IMR-90 (cell line): Measurements from ENCODE around the gene TMEM107. TPM values are rescaled to one million over a fixed set of nuclear protein-coding genes. Genes with fewer than 3 reads are reported as not detected.

Experiments
- ATAC-seq: fragments of 200-7000 bp; cut with Tn5 transposase; 2 replicates; pipeline ENCODE4 v1.9.1; 2020; ENCODE audit warnings: low read depth, mild to moderate bottlenecking, moderate library complexity
- BruUV-seq: library from RNA; stranded (reverse); fragments of 400-500 nt; replicated peaks from 2 replicates; lab custom pipeline; 2021; lab: Mats Ljungman, UMichigan
- CTCF ChIA-PET: fragments of 300-600 bp; formaldehyde crosslinking; extraction: SDS; loops from one replicate; lab custom pipeline; 2021; ENCODE audit warnings: antibody characterized with exemption; lab: Yijun Ruan, JAX
- POLR2A ChIA-PET: fragments of 300-600 bp; sonication (Branson Sonifier 250); formaldehyde crosslinking; loops from one replicate; lab custom pipeline; 2022; ENCODE audit warnings: antibody characterized with exemption; ENCODE audit not compliant: unreplicated experiment; lab: Charles Lee
- DNase-seq: peaks from one replicate; pipeline ENCODE4 v3.0.0; 2013
- H2AFZ ChIP-seq: replicated peaks from 2 replicates; pipeline ENCODE3; 2013; ENCODE audit warnings: low read length, mild to moderate bottlenecking; ENCODE audit not compliant: poor library complexity
- H2AK5ac ChIP-seq: 2 replicates; pipeline ENCODE4 v1.6.1; 2013; ENCODE audit warnings: low read depth, low read length, inconsistent platforms
- H2AK9ac ChIP-seq: replicated peaks from 2 replicates; pipeline ENCODE3; 2013; ENCODE audit warnings: mild to moderate bottlenecking, low read depth, low read length, moderate library complexity; ENCODE audit not compliant: poor library complexity
- H2BK120ac ChIP-seq: 2 replicates; pipeline ENCODE4 v1.6.1; 2013; ENCODE audit warnings: low read depth, low read length, inconsistent platforms
- H2BK15ac ChIP-seq: 3 replicates; pipeline ENCODE4 v1.6.1; 2013; ENCODE audit warnings: low read depth, low read length, inconsistent platforms
- H2BK20ac ChIP-seq: 2 replicates; pipeline ENCODE4 v1.6.1; 2013; ENCODE audit warnings: low read depth, mild to moderate bottlenecking, inconsistent platforms, low read length, moderate library complexity
- H2BK5ac ChIP-seq: 2 replicates; pipeline ENCODE4 v1.6.1; 2013; ENCODE audit warnings: mild to moderate bottlenecking, low read depth, low read length, inconsistent platforms; ENCODE audit not compliant: poor library complexity, severe bottlenecking
- H3K14ac ChIP-seq: replicated peaks from 2 replicates; pipeline ENCODE4 v1.6.1; 2013; ENCODE audit warnings: low read depth, low read length, inconsistent platforms
- H3K18ac ChIP-seq: 2 replicates; pipeline ENCODE4 v1.6.1; 2013; ENCODE audit warnings: low read depth, low read length, control low read depth
- H3K23ac ChIP-seq: 2 replicates; pipeline ENCODE4 v1.6.1; 2013; ENCODE audit warnings: low read depth, low read length, inconsistent platforms
- H3K27ac ChIP-seq: 2 replicates; pipeline ENCODE4 v1.5.1; 2013; ENCODE audit warnings: mild to moderate bottlenecking, control low read depth, low read length; ENCODE audit not compliant: insufficient read depth
- H3K27me3 ChIP-seq: 2 replicates; pipeline ENCODE4 v1.6.1; 2013; ENCODE audit warnings: low read length; ENCODE audit not compliant: control insufficient read depth, insufficient read depth
- H3K36me3 ChIP-seq: 2 replicates; pipeline ENCODE4 v1.6.1; 2013; ENCODE audit warnings: low read length, mixed read lengths; ENCODE audit not compliant: control insufficient read depth, insufficient read depth
- H3K4ac ChIP-seq: 2 replicates; pipeline ENCODE4 v1.6.1; 2013; ENCODE audit warnings: low read depth, low read length, inconsistent platforms
- H3K4me1 ChIP-seq: 2 replicates; pipeline ENCODE4 v1.6.1; 2013; ENCODE audit warnings: low read length, mixed read lengths; ENCODE audit not compliant: control insufficient read depth, insufficient read depth
- H3K4me2 ChIP-seq: 2 replicates; pipeline ENCODE4 v1.6.1; 2013; ENCODE audit warnings: low read depth, mild to moderate bottlenecking, control low read depth, low read length, moderate library complexity
- H3K4me3 ChIP-seq: 2 replicates; pipeline ENCODE4 v1.5.1; 2013; ENCODE audit warnings: low read depth, mild to moderate bottlenecking, control low read depth, low read length, moderate library complexity; ENCODE audit not compliant: insufficient read depth
- H3K56ac ChIP-seq: 2 replicates; pipeline ENCODE4 v1.6.1; 2013; ENCODE audit warnings: low read length, inconsistent platforms; ENCODE audit not compliant: insufficient read depth; ENCODE audit errors: extremely low read depth
- H3K79me1 ChIP-seq, 2 experiments: 2 replicates each; pipeline ENCODE4 v1.6.1; 2013; ENCODE audit warnings: low read length in 2 of 2, inconsistent platforms in 1 of 2, low read depth in 1 of 2
- H3K9ac ChIP-seq: 2 replicates; pipeline ENCODE4 v1.6.1; 2013; ENCODE audit warnings: low read depth, low read length, control low read depth
- H3K9me1 ChIP-seq: 2 replicates; pipeline ENCODE4 v1.6.1; 2013; ENCODE audit warnings: low read length, inconsistent platforms; ENCODE audit not compliant: insufficient read depth
- H3K9me3 ChIP-seq: 2 replicates; pipeline ENCODE4 v1.6.1; 2013; ENCODE audit warnings: low read length; ENCODE audit not compliant: control insufficient read depth, insufficient read depth
- H4K20me1 ChIP-seq: 2 replicates; pipeline ENCODE4 v1.6.1; 2013; ENCODE audit warnings: low read length, inconsistent platforms; ENCODE audit not compliant: insufficient read depth
- H4K5ac ChIP-seq: 2 replicates; pipeline ENCODE4 v1.6.1; 2013; ENCODE audit warnings: mild to moderate bottlenecking, low read depth, low read length, control low read depth
- H4K8ac ChIP-seq, 2 experiments: 2 replicates each; pipeline ENCODE4 v1.6.1; 2013; ENCODE audit warnings: low read depth in 2 of 2, low read length in 2 of 2, control low read depth in 1 of 2, inconsistent platforms in 1 of 2
- H4K91ac ChIP-seq: 2 replicates; pipeline ENCODE4 v1.6.1; 2013; ENCODE audit warnings: low read depth, low read length, inconsistent platforms; ENCODE audit not compliant: insufficient read depth
- MAFK ChIP-seq: IDR thresholded peaks from 2 replicates; pipeline ENCODE4 v1.6.1; 2012; ENCODE audit warnings: low read depth, low read length, improper control_type of control experiment
- MXI1 ChIP-seq: IDR thresholded peaks from 2 replicates; pipeline ENCODE4 v1.6.1; 2012; ENCODE audit warnings: low read depth, mild to moderate bottlenecking, low read length, moderate library complexity, borderline replicate concordance
- RCOR1 ChIP-seq: IDR thresholded peaks from 2 replicates; pipeline ENCODE4 v1.6.1; 2012; ENCODE audit warnings: mild to moderate bottlenecking, low read length, improper control_type of control experiment; ENCODE audit not compliant: insufficient replicate concordance
- WGBS, 2 experiments: methylation state at CpG; one replicate each; pipeline versions ENCODE4 v1.1.5 to v1.1.7; 2013; ENCODE audit warnings: missing lambda C conversion rate in 2 of 2; ENCODE audit not compliant: insufficient read length in 1 of 2; ENCODE audit errors: extremely low coverage in 2 of 2; 5-methylcytosine and 5-hydroxymethylcytosine counted together
- dilution Hi-C: fragments of 300-500 bp; cut with HindIII; formaldehyde crosslinking; loops from one replicate; pipeline ENCODE4 v1.14.3; 2018; ENCODE audit warnings: low sequenced_read_pairs; ENCODE audit not compliant: unreplicated experiment
- in situ Hi-C: fragments of 300-500 bp; cut with MboI; formaldehyde crosslinking; loops from 3 replicates; pipeline ENCODE4 v1.14.3; 2019; ENCODE audit warnings: low sequenced_read_pairs, inconsistent platforms, mixed read lengths
- intact Hi-C: fragments of 100-400 bp; cut with micrococcal nuclease; formaldehyde crosslinking; loops from 2 replicates; pipeline ENCODE4 v1.10.0; 2022
- polyA plus RNA-seq, 3 experiments: library from polyadenylated mRNA; depleted of rRNA; stranded (reverse); fragments of >200 nt; gene quantifications; 2 replicates each; pipeline ENCODE4 v1.2.3, GENCODE V29; 2012; ENCODE audit warnings: low replicate concordance in 1 of 3
- total RNA-seq: library from RNA; depleted of rRNA; stranded (reverse); fragments of >200 nt; gene quantifications from 2 replicates; pipeline ENCODE4 v1.2.3, GENCODE V29; 2012
- TF ChIP-seq, protein P1 (sequence below): conservative IDR thresholded peaks from 2 replicates; pipeline ENCODE4 v1.5.1; 2012; ENCODE audit warnings: mild to moderate bottlenecking, low read depth, low read length, improper control_type of control experiment

TMEM107 gene
- total and polyA plus RNA-seq, 2 of the 4 experiments (the other 2 are of a cell fraction): 12.9 to 14.3 TPM

GRCh38 chr17:8175795-8176196, 384 bp downstream of the TMEM107 start (continued):
- TF ChIP-seq, protein P1, sequence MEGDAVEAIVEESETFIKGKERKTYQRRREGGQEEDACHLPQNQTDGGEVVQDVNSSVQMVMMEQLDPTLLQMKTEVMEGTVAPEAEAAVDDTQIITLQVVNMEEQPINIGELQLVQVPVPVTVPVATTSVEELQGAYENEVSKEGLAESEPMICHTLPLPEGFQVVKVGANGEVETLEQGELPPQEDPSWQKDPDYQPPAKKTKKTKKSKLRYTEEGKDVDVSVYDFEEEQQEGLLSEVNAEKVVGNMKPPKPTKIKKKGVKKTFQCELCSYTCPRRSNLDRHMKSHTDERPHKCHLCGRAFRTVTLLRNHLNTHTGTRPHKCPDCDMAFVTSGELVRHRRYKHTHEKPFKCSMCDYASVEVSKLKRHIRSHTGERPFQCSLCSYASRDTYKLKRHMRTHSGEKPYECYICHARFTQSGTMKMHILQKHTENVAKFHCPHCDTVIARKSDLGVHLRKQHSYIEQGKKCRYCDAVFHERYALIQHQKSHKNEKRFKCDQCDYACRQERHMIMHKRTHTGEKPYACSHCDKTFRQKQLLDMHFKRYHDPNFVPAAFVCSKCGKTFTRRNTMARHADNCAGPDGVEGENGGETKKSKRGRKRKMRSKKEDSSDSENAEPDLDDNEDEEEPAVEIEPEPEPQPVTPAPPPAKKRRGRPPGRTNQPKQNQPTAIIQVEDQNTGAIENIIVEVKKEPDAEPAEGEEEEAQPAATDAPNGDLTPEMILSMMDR: no peak
- TF ChIP-seq RCOR1: no peak

- intact Hi-C loops: loop anchor here (1.0 kb wide), 1 partner anchor 36 kb away; no protein-coding TSS in a partner anchor
- Histone ChIP-seq H3K36me3 (no peaks in the 10 kb centered on the region), H2AK9ac (peak overlapping the region; percentile 88), H4K20me1 (peaks cover 8% of the 10 kb centered on the region; the same call in 1 of the 2 replicates), H3K9me1 (peaks cover 21% of the 10 kb centered on the region), H3K27ac (peak overlapping the region; percentile 64), H2AFZ (peak overlapping the region; percentile 84), H3K4me1 (peaks cover 12% of the 10 kb centered on the region), H2BK120ac (peak overlapping the region; percentile 64; the same call in 1 of the 2 replicates), H4K5ac (peak overlapping the region; percentile 95), H2BK20ac (no peak overlapping the region), H3K4ac (peak overlapping the region; percentile 79), H3K56ac (peak overlapping the region; percentile 37; the same call in 1 of the 2 replicates), H2BK5ac (peak overlapping the region; percentile 79), H3K9me3 (no peaks in the 10 kb centered on the region), H3K27me3 (no peaks in the 10 kb centered on the region), H3K4me3 (peak overlapping the region; percentile 51), H3K9ac (peak overlapping the region; percentile 83), H3K18ac (peak overlapping the region; percentile 70), H2AK5ac (peak overlapping the region; percentile 83; the same call in 1 of the 2 replicates), H3K14ac (peak overlapping the region; percentile 39), H3K4me2 (peak overlapping the region; percentile 95), H3K79me1 (peaks cover 9 to 30% of the 10 kb centered on the region in 2 experiments; a peak in 3 of 4 replicates), H2BK15ac (0 out of 3 replicates have a peak overlapping the region, but pooled peaks have one; percentile 5), H4K91ac (peak overlapping the region; percentile 52; the same call in 1 of the 2 replicates), H3K23ac (peak overlapping the region; percentile 71; the same call in 1 of the 2 replicates), H4K8ac (peak overlapping the region; percentile 63 to 82)
- TF ChIP-seq MXI1 (no peak), MAFK (0 out of 2 replicates have a peak, but pooled peaks have one; percentile 30)
- TF ChIP-seq, protein P1: no peak
- ATAC-seq (peak; percentile 8), DNase-seq (no peak)
- CTCF ChIA-PET: interaction anchor here (0.7 kb wide), 1 partner anchor 20 kb away, joined by 3 read pairs; no protein-coding TSS in a partner anchor
- POLR2A ChIA-PET: interaction anchor here (0.7 to 1.2 kb wide), 9 partner anchors 9 to 54 kb away, joined by 3 to 8 read pairs (median 4); no protein-coding TSS in a partner anchor
- 0% methylated on average over 5 of the region's 14 CpGs; no CpG with 5 or more reads in 1 of the 2 experiments for WGBS, 2 experiments
- dilution Hi-C loops: no loop called here
- no TSS peak for BruUV-seq
- in situ Hi-C loops: loop anchor here (25.0 kb wide), 1 partner anchor 937 kb away; the partner anchor contains the start of genes DVL2, GABARAP and PHF23
Measured at GRCh38 chr17:8173871-8174322, 2.3 kb downstream of the TMEM107 start.
